Testis (tissue), 3 donors: Measurements from ENCODE around the gene TFAP2A. TPM values are rescaled to one million over a fixed set of nuclear protein-coding genes. Genes with fewer than 3 reads are reported as not detected.
A peak's percentile ranks its signal among the peaks of the same experiment; 100 is the strongest.

Experiments
- DNase-seq: peaks from one replicate; pipeline ENCODE4 v3.0.0-alpha.2; 2019
- H3K27ac ChIP-seq, 2 donors: fragments of 200-600 bp; sonication (generic); one replicate each; pipeline ENCODE4 v1.5.1; 2019
- H3K27me3 ChIP-seq: fragments of 200-600 bp; sonication (generic); one replicate; pipeline ENCODE4 v1.5.1; 2019
- H3K36me3 ChIP-seq: fragments of 200-600 bp; sonication (generic); one replicate; pipeline ENCODE4 v1.5.1; 2017; ENCODE audit warnings: low read depth; ENCODE audit errors: missing control alignments
- H3K4me1 ChIP-seq: fragments of 200-600 bp; sonication (generic); one replicate; pipeline ENCODE4 v1.5.1; 2019
- H3K4me3 ChIP-seq, 2 donors: fragments of 200-600 bp; sonication (generic); one replicate each; pipeline ENCODE4 v1.5.1; 2017 to 2019
- H3K9me3 ChIP-seq: fragments of 200-600 bp; sonication (generic); one replicate; pipeline ENCODE4 v1.5.1; 2017
- POLR2A ChIP-seq: fragments of 450-650 bp; IDR thresholded peaks from one replicate; pipeline ENCODE4 v1.6.1; 2017; ENCODE audit warnings: antibody characterized with exemption, mild to moderate bottlenecking, moderate library complexity
- WGBS, 2 donors: methylation state at CpG; one replicate each; pipeline ENCODE4 v1.1.5; 2018; 5-methylcytosine and 5-hydroxymethylcytosine counted together
- intact Hi-C: fragments of 100-400 bp; cut with DNase I; formaldehyde crosslinking; loops from one replicate; pipeline ENCODE4 v1.15.1; 2023; ENCODE audit warnings: low total_unique reads
- polyA plus RNA-seq: library from polyadenylated mRNA; stranded (reverse); fragments of 350-450 nt; fragmentation: Illumina TruSeq; extraction: RNeasy Lipid Tissue Mini Kit (QIAGEN cat#74804); gene quantifications from one replicate; pipeline ENCODE4 v1.2.3, GENCODE V29; 2014; ENCODE audit warnings: low read depth, low replicate concordance; ENCODE audit not compliant: insufficient read depth
- total RNA-seq, 2 donors: library from RNA; depleted of rRNA; stranded (reverse); fragments of >200 nt; gene quantifications; one replicate each; pipeline ENCODE4 v1.2.3, GENCODE V29; 2016
- TF ChIP-seq, protein P1 (sequence below), 3 experiments: fragments of 450-650 bp in 2 of 3; fragments of 200-600 bp in 1 of 3; sonication (generic) in 1 of 3; IDR thresholded peaks; one replicate each; pipeline ENCODE4 v1.5.1; 2016 to 2019; ENCODE audit warnings: antibody characterized with exemption in 3 of 3, mild to moderate bottlenecking in 2 of 3, moderate library complexity in 1 of 3

The TFAP2A gene
- total and polyA plus RNA-seq, 3 donors from 2014 or later = 2.7 to 4.8 (median 3.3) TPM

GRCh38 chr6:10413850-10414738 is 780 bp downstream of the TFAP2A start:
- Histone ChIP-seq H3K27me3 (no peaks in the 10 kb centered on the region), H3K4me3 (no peak overlapping the region), H3K36me3 (no peaks in the 10 kb centered on the region), H3K9me3 (no peaks in the 10 kb centered on the region), H3K4me1 (peaks cover 24% of the 10 kb centered on the region), H3K27ac (no peak overlapping the region)
- intact Hi-C loops = no loop called here
- 1 to 3% methylated on average over 34 of the region's 37 CpGs for WGBS, 2 donors
- no peak for TF ChIP-seq POLR2A
- TF ChIP-seq, protein P1, sequence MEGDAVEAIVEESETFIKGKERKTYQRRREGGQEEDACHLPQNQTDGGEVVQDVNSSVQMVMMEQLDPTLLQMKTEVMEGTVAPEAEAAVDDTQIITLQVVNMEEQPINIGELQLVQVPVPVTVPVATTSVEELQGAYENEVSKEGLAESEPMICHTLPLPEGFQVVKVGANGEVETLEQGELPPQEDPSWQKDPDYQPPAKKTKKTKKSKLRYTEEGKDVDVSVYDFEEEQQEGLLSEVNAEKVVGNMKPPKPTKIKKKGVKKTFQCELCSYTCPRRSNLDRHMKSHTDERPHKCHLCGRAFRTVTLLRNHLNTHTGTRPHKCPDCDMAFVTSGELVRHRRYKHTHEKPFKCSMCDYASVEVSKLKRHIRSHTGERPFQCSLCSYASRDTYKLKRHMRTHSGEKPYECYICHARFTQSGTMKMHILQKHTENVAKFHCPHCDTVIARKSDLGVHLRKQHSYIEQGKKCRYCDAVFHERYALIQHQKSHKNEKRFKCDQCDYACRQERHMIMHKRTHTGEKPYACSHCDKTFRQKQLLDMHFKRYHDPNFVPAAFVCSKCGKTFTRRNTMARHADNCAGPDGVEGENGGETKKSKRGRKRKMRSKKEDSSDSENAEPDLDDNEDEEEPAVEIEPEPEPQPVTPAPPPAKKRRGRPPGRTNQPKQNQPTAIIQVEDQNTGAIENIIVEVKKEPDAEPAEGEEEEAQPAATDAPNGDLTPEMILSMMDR (IDR thresholded peaks at IDR 0.05) = no peak
- DNase-seq = no peak

DNA sequence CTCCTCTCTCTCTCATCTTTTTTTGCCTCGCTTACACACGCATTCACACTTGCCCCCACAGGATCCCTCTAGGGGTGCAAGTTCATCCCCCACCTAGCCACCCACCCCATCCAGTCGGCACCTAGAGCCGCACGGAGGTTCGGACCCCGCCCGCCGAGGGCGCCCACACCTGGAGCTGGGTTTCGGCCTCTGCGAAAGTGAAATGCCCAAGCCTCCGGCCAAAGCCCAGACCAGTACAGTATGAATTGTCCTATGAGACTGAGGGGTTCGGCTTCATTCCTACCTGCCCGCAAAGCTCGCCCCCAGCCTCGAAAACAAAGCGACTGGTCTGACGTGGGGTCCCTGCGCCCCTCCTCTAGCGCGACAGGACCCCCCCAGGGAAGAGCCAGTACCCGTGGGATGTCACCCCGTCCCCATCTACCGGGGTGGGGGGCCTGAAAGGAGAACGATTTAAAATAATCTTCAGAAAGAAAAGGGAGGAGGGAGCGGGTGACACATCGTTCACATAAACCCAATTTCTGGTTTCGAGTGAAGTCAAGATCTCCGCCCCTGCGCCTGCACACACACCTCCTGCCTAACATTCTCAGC is 1.5 kb downstream of the TFAP2A start:
- no peak for DNase-seq
- Histone ChIP-seq H3K36me3 (no peaks in the 10 kb centered on the region), H3K9me3 (no peaks in the 10 kb centered on the region), H3K4me3 (peak overlapping the region; percentile 42 to 54), H3K27me3 (no peaks in the 10 kb centered on the region), H3K4me1 (peaks cover 24% of the 10 kb centered on the region), H3K27ac (no peak overlapping the region)
- 3 to 5% methylated on average over 22 to 31 of the region's 31 CpGs for WGBS, 2 donors
- intact Hi-C loops = no loop called here
- no peak for TF ChIP-seq POLR2A
- TF ChIP-seq, protein P1 (IDR thresholded peaks at IDR 0.05) = no peak

GRCh38 chr6:10412461-10413261 is 2.2 kb downstream of the TFAP2A start:
- Histone ChIP-seq H3K36me3 (no peaks in the 10 kb centered on the region), H3K27me3 (no peaks in the 10 kb centered on the region), H3K9me3 (no peaks in the 10 kb centered on the region), H3K4me1 (peaks cover 24% of the 10 kb centered on the region), H3K27ac (no peak overlapping the region), H3K4me3 (peak overlapping the region; percentile 42 to 54)
- DNase-seq = no peak
- no peak for TF ChIP-seq POLR2A
- TF ChIP-seq, protein P1 (IDR thresholded peaks at IDR 0.05) = no peak
- intact Hi-C loops = no loop called here
- 0 to 1% methylated on average over 11 to 72 of the region's 82 CpGs for WGBS, 2 donors

GRCh38 chr6:10411971-10412460 is 2.9 kb downstream of the TFAP2A start:
- H3K4me1 ChIP-seq = peaks cover 21% of the 10 kb centered on the region
- WGBS, 2 donors = 0% methylated on average over 36 of the region's 36 CpGs
- no peaks in the 10 kb centered on the region for H3K27me3 ChIP-seq
- DNase-seq = no peak
- no peaks in the 10 kb centered on the region for H3K36me3 ChIP-seq
- TF ChIP-seq, protein P1 (IDR thresholded peaks at IDR 0.05) = no peak
- TF ChIP-seq POLR2A = no peak
- intact Hi-C loops = no loop called here
- no peaks in the 10 kb centered on the region for H3K9me3 ChIP-seq
- H3K27ac ChIP-seq = no peak overlapping the region
- peak overlapping the region; percentile 42 to 54 for H3K4me3 ChIP-seq
